ACHN (cell line): ENCODE results near the gene FSTL1.

ENCODE experiments used
- DNase-seq: peaks from one replicate; pipeline ENCODE4 v3.0.0-alpha.2; 2015
- in situ Hi-C: cut with HindIII; loops from 2 replicates; pipeline ENCODE4 v1.10.0; 2017; ENCODE audit warnings: low sequenced_read_pairs, low pct_ligation_motif_present, low pct_unique_long_range_greater_than_20kb

The FSTL1 gene

DNA sequence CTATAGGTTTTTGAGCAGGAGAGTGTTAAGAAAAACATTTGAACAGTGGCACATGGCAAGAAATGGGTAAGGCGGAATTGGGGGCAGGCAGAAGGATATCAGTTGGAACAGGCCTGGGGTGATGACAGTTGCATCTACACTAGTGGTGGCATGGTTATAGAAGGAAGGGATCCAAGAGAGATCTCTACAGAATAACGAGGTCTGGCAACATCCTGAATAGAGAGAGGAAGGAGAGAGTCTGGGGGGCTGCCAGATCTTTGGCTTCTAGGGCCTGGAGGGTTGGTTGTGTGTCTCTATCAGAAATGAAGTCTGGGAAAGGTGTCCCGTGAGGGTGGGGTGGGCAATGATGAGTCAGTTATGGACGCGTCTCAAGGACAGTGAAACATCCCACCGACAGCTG is 26.3 kb downstream of the FSTL1 start:
- in situ Hi-C loops, result no loop called here
- DNase-seq, result no peak

GRCh38 chr3:120423432-120423831 is 27.4 kb downstream of the FSTL1 start:
- no peak for DNase-seq
- in situ Hi-C loops, result no loop called here

- DNase-seq, result no peak
- in situ Hi-C loops, result no loop called here
These were observed 28.9 kb downstream of the FSTL1 start for GRCh38 chr3:120421926-120422325.

- in situ Hi-C loops, result no loop called here
- no peak for DNase-seq
These were observed 29.8 kb downstream of the FSTL1 start for GRCh38 chr3:120420928-120421551.

DNA sequence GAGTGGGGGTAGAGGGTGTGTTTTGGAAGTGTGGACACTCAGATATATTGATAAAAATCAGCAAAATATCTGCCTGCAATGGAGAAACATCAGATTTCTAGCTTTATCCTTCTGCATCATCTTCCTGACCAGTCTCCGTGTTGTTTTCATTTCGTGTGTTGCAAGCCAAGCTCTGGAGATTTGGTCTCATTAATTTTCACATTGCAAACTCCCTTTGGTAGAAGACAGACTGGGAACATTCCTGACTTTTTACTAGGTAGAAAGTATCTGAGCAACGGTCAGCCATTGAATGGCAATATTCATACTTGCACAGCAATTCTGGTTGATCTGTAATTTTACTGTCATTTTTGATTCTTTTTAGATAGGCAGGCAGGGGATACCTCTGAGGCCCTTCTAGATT is 30.4 kb downstream of the FSTL1 start:
- DNase-seq, result no peak
- in situ Hi-C loops, result no loop called here

- in situ Hi-C loops, result no loop called here
- no peak for DNase-seq
These were observed 31.0 kb downstream of the FSTL1 start for GRCh38 chr3:120419797-120420196.

DNA sequence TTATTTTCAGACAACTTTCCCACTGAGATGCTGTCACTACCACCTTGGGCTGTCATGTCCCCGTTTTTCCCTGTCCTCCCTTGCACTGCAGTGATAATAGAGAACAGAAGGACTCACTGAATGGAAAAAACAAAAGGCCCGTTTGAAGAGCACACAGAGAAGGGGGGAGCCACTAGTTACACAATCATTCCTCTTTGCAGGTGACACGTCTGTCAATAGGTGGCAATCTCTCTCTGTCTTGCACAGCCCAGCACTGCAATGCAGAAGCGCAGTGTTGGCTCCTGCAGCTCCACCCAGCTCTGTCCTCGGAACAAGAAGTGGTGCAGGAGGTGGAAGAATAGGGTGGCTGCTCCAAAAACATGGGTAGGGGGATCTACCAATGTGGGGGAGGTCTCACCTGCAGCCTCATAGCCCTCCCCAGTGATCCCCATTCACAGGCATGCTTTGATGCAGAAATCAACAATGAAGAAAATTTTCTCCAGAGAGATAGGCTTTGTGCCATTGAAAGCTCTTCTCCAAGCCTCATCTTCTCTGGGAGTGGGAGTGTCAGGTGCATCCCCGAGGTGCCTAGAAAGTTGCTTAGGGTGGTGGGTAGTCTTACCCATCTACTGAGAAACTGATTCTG is 31.8 kb downstream of the FSTL1 start:
- in situ Hi-C loops, result no loop called here
- peak; percentile 57 for DNase-seq

- in situ Hi-C loops, result no loop called here
- DNase-seq, result no peak
These were observed 32.3 kb downstream of the FSTL1 start for GRCh38 chr3:120418446-120418845.

DNA sequence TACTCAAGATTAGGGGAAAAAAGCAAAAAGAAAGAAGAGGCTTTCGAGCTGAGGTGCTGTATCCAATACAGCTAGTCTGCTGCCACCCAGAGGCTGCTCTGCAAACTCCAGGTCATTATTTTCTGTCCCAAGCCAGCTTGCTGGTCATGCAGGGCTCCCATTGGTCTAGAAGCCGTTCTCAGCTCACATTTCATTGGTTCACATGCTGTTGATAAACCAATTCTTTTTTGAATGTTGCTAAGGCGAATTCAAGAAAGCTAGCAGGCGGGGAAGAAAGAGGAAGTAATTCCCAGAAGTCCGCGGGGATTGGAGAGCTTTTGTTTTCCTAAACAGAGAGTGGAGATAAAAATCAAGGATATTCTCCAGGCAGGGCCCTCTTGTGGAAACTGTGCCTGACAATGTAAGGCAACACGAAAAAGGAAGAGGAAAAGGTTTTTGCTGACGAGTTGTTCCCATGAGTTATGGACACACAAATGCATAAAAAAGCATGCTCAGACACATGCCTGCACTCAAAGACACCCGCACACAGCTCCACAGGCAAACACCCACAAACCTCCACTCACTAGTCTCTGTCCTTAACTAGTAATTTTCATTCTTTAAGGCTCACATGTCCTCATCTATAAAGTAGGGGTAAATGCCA is 33.4 kb downstream of the FSTL1 start:
- in situ Hi-C loops, result no loop called here
- DNase-seq, result peak; percentile 95

DNA sequence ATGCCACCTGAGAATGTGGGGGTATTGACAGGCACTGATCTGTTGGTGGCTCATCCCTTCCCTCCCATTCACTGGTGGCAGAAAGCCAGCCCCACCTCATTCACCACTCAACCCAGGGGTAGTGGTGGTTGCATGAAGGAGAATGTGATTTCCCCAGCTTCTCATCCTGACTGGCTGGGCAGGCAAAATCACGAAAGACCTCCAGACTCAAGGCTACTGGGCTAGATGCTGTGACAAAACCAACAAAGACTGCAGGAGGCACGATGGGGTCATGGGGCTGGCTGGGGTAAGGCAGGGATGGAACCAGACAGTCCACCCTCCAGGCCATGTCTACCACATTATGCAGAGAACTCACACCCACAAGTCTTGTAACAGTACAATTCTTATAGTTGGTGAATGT is 33.9 kb downstream of the FSTL1 start:
- no peak for DNase-seq
- in situ Hi-C loops, result no loop called here

- DNase-seq, result no peak
- in situ Hi-C loops, result no loop called here
These were observed 35.0 kb downstream of the FSTL1 start for GRCh38 chr3:120415756-120416155.

GRCh38 chr3:120410541-120410940 is 40.3 kb downstream of the FSTL1 start:
- DNase-seq, result no peak
- in situ Hi-C loops, result no loop called here

DNA sequence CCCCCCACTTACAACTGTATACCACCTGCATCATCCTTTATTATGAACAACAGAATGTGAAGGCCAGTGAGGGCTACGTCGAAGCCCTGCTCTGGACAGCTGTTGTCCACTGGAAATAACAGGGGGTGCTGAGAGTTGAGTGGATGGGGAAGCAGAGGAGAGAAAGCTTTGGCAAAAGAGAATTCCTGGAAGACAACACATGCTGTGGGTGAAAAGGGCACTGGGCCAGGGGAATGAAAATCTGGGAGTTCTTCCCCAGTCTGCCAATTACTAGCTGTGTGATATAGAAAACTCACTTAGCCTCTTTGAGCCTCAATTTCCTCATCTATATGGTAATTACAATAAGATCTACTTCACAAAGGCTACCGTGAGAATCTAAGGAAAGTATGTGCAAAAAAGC is 40.7 kb downstream of the FSTL1 start:
- DNase-seq, result no peak
- in situ Hi-C loops, result no loop called here

DNA sequence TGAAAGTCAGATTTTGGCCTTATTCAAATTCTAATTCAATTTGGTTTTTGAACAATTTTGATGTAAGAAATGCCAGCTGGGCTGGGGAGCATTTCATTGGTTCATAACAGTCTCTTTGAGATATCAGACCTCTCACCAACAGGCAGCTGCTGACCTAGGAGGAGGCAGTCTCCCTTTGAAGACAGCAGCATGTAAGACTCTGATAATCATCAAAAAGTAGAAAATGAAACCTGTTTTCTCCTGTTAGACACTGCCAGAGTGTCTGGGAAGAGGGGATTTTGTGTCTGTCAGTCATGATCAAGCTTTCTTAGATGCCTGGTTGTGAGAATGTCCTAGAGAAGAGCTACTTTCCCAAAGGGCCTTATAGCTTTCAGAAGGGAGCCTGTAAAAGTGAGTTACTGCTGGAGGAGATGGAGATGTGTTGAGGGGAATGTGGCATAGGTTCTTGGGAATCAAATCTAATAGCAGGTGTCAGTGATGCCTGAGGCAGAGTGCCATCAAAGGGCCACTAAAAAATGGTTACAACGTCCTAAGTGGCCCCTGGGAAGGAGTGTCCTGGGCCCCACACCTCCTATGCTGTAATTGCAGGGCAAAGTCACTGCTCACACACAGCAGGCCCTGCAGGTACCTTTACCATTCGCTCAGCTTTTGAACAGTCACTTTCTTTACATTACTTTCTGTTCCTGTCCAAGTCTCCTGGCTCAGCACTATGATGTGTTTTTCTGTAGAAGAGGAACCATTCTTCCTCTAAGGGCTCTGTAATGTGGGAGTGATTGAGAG is 43.1 kb downstream of the FSTL1 start:
- DNase-seq, result no peak
- in situ Hi-C loops, result no loop called here

GRCh38 chr3:120404876-120405275 is 45.9 kb downstream of the FSTL1 start:
- no peak for DNase-seq
- in situ Hi-C loops, result no loop called here

DNA sequence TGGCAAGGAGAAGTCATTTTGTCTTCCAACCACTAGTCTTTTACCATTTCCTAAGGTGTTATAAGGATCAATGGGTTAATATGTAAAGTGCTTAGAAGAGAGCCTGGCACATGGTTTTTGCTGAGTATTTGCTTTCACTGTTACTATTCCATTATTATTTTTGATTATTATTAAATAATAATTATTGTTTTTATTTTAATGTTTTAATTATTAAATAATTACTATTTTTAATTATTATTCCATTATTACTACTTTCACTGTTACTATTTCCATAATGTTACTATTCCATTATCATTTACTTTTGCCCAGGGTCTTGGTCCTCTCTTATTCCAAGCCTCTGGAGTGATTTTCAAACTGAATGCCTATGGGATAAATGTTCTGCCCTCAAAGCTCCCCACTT is 48.5 kb downstream of the FSTL1 start:
- DNase-seq, result no peak
- in situ Hi-C loops, result no loop called here

GRCh38 chr3:120399372-120399771 is 51.4 kb downstream of the FSTL1 start:
- no peak for DNase-seq
- in situ Hi-C loops, result no loop called here

DNA sequence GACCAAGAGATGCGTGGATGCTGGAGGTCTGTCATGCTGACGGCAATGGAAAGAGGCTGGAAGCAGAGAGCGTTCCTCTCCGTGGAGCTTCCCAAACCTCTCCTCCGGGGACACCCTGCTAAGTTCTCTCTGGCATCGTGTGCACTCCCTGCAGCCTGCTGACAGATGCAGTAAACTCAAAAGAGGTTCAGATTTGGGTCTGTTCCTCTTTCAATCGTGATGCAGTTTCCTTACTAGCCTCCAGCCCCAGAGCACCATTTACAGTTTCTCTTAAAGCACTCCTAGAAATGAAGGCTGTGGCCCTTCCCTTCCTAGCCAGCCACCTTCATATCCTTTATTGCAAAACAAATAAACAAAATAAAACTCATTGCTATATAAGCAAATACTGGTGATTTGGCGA is 54.3 kb downstream of the FSTL1 start:
- in situ Hi-C loops, result no loop called here
- DNase-seq, result no peak

GRCh38 chr3:120394347-120394746 is 56.4 kb downstream of the FSTL1 start:
- in situ Hi-C loops, result no loop called here
- no peak for DNase-seq
